ENCODE data around the gene FARP1.

The FARP1 gene

DNA sequence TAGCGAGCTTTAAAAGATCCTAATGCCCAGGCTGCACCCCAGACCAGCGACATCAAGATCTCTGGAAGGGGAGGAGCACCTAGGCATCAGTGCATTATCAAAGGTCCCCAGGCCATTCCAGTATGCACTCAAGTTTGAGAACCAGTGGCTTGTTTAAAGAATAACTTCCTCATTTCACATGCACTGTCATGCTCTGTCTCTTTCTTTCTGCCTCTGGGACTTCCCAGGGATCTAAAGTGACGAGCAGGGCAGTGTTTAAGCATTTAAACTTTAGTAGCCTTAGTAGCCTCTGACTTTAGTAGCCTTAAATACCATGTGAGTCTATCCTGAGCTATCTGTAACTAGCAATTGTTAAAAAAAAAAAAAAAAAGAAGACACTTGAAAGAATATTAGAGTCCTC is 8.9 kb upstream of the FARP1 start:
- TF ChIP-seq, protein P1, sequence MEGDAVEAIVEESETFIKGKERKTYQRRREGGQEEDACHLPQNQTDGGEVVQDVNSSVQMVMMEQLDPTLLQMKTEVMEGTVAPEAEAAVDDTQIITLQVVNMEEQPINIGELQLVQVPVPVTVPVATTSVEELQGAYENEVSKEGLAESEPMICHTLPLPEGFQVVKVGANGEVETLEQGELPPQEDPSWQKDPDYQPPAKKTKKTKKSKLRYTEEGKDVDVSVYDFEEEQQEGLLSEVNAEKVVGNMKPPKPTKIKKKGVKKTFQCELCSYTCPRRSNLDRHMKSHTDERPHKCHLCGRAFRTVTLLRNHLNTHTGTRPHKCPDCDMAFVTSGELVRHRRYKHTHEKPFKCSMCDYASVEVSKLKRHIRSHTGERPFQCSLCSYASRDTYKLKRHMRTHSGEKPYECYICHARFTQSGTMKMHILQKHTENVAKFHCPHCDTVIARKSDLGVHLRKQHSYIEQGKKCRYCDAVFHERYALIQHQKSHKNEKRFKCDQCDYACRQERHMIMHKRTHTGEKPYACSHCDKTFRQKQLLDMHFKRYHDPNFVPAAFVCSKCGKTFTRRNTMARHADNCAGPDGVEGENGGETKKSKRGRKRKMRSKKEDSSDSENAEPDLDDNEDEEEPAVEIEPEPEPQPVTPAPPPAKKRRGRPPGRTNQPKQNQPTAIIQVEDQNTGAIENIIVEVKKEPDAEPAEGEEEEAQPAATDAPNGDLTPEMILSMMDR (conservative IDR thresholded peaks at IDR 0.05; ENCODE audit: low read depth) = no peak
- no peak overlapping the region for H3K27ac ChIP-seq
- no peak for DNase-seq (ENCODE audit: low spot score)
- CTCF ChIA-PET = interaction anchor here (0.7 kb wide), 2 partner anchors 418 to 717 kb away, joined by 3 to 7 read pairs; no protein-coding TSS in a partner anchor
- POLR2A ChIA-PET (ENCODE audit: low non-redundant PET) = no interaction called here

DNA sequence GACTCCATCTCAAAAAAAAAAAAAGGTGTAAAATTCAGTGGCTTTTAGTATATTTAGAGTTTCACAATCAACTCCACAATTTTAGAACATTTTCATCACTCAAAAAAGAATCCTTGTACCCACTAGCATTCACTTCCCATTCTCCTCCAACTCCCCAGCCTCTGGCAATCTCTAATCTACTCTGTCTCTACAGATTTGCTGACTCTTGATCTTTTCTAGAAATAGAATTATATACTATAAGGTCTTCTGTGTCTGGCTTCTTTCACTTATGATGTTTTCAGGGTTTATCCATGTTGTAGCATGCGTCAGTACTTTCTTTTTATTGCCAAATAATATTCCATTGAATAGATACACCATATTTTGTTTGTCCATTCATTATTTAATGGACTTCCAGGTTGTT is 8.0 kb upstream of the FARP1 start:
- no peak for DNase-seq (ENCODE audit: low spot score)
- TF ChIP-seq, protein P1 (conservative IDR thresholded peaks at IDR 0.05; ENCODE audit: low read depth) = no peak
- ChIA-PET CTCF (no interaction called here), POLR2A (ENCODE audit: low non-redundant PET) (no interaction called here)
- no peak overlapping the region for H3K27ac ChIP-seq

DNA sequence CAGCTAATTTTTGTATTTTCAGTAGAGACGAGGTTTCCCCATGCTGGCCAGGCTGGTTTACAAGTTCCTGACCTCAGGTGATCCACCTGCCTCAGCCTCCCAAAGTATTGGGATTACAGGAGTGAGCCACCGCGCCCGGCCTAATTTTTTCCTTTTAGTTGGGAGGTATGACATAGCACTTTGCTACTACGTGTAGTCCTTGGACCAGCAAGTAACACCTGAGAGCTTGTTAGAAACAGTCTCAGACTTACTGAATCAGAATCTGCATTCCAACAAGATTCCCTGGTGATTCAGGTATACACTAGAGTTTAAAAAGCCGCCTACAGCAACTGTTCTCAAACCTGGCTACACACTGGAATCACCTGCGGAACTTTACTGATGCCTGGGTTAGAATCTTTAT is 1.8 kb upstream of the FARP1 start:
- ChIA-PET CTCF (no interaction called here), POLR2A (ENCODE audit: low non-redundant PET) (interaction anchor here (0.6 kb wide), 1 partner anchor 8 kb away, joined by 6 read pairs; no protein-coding TSS in a partner anchor)
- DNase-seq (ENCODE audit: low spot score) = no peak
- TF ChIP-seq, protein P1 (conservative IDR thresholded peaks at IDR 0.05; ENCODE audit: low read depth) = no peak
- H3K27ac ChIP-seq = no peak overlapping the region

DNA sequence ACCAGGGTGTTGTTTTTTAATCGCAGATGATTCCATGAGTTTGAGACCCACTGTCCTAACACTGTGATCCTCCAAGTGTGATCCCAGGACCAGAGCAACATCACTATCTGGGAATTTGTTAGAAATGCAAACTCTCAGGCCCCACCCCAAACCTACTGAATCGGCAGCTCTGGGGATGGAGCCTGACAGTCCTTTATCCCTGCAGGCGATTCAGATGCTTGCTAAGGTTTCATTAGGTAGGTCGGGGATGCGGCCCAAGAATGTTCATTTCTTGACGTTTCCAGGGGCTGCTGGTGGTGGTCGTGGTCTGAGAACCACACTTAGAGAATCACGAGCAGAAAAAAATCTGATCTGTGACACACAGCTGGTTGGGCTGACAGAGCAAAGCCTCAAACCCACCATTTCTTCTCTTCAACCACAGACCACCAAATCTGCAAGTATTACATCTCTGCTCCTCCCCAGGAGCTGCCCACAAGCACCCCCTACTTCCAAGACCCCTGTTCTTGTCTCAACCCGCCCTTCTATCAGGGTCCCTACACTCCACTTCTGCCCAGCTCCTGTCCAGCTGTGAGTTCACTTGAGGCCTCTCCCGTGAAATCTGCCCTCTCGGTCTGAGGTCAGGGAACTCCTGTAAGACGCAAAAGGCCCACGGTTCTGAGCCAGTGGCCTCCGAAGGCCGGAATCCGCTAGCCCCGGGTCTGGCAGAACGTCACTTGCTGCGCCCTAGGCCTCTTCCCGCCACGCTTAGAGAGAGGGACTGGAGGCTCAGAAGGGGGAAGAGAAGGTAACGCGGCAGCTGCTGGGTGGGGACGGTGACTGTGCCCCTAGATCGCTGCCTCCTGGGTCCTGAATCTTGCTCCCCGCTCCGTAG is 1.1 kb upstream of the FARP1 start:
- no peak overlapping the region for H3K27ac ChIP-seq
- TF ChIP-seq, protein P1 (conservative IDR thresholded peaks at IDR 0.05; ENCODE audit: low read depth) = no peak
- DNase-seq (ENCODE audit: low spot score) = no peak
- ChIA-PET CTCF (interaction anchor here (0.8 to 1.3 kb wide), 2 partner anchors 289 to 333 kb away, joined by 3 to 4 read pairs; no protein-coding TSS in a partner anchor), POLR2A (ENCODE audit: low non-redundant PET) (no interaction called here)

DNA sequence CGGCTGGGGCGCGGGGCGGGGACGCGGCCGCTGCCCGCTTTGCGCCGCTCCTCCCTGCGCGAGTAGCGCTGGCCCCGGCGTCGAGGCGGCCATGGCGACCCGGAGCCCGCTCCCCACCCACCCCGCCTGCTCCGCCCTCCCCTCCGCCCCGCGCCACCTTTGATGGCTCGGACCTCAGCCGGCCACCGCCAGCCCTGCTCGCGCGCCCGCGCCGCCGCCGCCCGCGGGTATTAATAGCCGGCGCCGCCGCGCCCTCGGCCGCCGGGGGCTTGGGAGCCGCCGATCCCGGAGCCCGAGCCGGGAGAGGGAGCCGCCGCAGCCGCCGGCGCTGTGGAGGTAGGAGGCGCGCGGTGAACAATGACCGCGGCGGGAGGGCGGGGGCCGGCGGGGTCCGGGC is 261 bp downstream of the FARP1 start:
- no peak overlapping the region for H3K27ac ChIP-seq
- ChIA-PET CTCF (no interaction called here), POLR2A (ENCODE audit: low non-redundant PET) (no interaction called here)
- TF ChIP-seq, protein P1 (conservative IDR thresholded peaks at IDR 0.05; ENCODE audit: low read depth) = 0 out of 2 replicates have a peak, but pooled peaks have one; percentile 3
- no peak for DNase-seq (ENCODE audit: low spot score)

DNA sequence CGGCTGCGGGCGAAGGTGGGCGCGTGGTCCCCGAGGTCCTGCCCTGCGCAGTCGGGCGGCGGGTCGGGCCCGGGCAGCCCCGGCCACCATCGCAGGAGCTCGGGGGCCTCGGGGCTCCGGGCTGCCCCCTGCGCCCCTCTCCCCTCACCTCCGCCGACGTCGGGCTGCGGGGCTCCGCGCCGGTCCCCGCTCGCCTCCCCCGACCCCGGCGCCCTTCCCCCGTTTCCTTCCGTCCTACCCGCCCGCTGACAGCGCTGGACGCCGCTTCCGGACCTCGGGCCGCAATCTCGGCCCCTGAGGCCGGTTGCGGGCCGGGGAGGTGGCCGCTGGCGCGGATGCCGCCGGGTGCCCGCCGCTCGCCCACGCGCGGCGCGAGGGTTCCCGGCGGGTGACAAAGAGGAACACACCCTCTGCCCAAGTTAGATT is 720 bp downstream of the FARP1 start:
- POLR2A ChIA-PET (ENCODE audit: low non-redundant PET) = no interaction called here
- CTCF ChIA-PET = interaction anchor here (0.6 to 0.7 kb wide), 3 partner anchors 184 to 287 kb away, joined by 3 to 6 read pairs (median 3); no protein-coding TSS in a partner anchor
- TF ChIP-seq, protein P1 (conservative IDR thresholded peaks at IDR 0.05; ENCODE audit: low read depth) = no peak
- H3K27ac ChIP-seq = no peak overlapping the region
- DNase-seq (ENCODE audit: low spot score) = peak; percentile 21
